ENCODE data around the gene ZNF121. TPM values are rescaled to one million over a fixed set of nuclear protein-coding genes. Genes with fewer than 3 reads are reported as not detected.

ZNF121 gene
- total RNA-seq, 2 experiments from 2014 or later: 50.5 to 74.4 TPM

- Histone ChIP-seq H3K9me3 (ENCODE audit: low read length) (peaks cover 76% of the 10 kb centered on the region), H3K9me2 (ENCODE audit: insufficient read depth, low read length) (no peaks in the 10 kb centered on the region), H3K4me2 (ENCODE audit: low read length) (no peak overlapping the region), H3K4me3 (ENCODE audit: low read depth, low read length, poor library complexity, severe bottlenecking) (no peak overlapping the region), H3K27ac (ENCODE audit: low read depth, low read length, poor library complexity, severe bottlenecking) (no peak overlapping the region), H4K20me1 (ENCODE audit: insufficient read depth, low read length) (no peaks in the 10 kb centered on the region), H3K36me3 (ENCODE audit: insufficient read depth, low read length) (peaks cover 100% of the 10 kb centered on the region), H3K79me2 (ENCODE audit: insufficient read depth, low read depth, low read length) (peaks cover 50% of the 10 kb centered on the region), H3K4me1 (ENCODE audit: insufficient read depth, low read length, poor library complexity, severe bottlenecking) (no peaks in the 10 kb centered on the region), H2AFZ (ENCODE audit: low read length) (no peak overlapping the region)
- ChIA-PET POLR2A (no interaction called here), CTCF (ENCODE audit: unreplicated experiment) (no interaction called here)
- intact Hi-C loops (cut with micrococcal nuclease; ENCODE audit: unreplicated experiment): no loop called here
- no TSS peak for BruUV-seq (replicated peaks)
- peak; percentile 11 for DNase-seq (ENCODE audit: low spot score)
- TF ChIP-seq EZH2phosphoT487 (IDR thresholded peaks at IDR 0.05; ENCODE audit: borderline replicate concordance, low read depth, low read length): no peak
- TF ChIP-seq, protein P1, sequence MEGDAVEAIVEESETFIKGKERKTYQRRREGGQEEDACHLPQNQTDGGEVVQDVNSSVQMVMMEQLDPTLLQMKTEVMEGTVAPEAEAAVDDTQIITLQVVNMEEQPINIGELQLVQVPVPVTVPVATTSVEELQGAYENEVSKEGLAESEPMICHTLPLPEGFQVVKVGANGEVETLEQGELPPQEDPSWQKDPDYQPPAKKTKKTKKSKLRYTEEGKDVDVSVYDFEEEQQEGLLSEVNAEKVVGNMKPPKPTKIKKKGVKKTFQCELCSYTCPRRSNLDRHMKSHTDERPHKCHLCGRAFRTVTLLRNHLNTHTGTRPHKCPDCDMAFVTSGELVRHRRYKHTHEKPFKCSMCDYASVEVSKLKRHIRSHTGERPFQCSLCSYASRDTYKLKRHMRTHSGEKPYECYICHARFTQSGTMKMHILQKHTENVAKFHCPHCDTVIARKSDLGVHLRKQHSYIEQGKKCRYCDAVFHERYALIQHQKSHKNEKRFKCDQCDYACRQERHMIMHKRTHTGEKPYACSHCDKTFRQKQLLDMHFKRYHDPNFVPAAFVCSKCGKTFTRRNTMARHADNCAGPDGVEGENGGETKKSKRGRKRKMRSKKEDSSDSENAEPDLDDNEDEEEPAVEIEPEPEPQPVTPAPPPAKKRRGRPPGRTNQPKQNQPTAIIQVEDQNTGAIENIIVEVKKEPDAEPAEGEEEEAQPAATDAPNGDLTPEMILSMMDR (conservative IDR thresholded peaks at IDR 0.05; ENCODE audit: low read length): peak; percentile 61
These were observed 17.6 kb downstream of the ZNF121 start for GRCh38 chr19:9566729-9567128.

- peaks cover 76% of the 10 kb centered on the region for H3K9me3 ChIP-seq (ENCODE audit: low read length)
- peaks cover 44% of the 10 kb centered on the region for H3K79me2 ChIP-seq (ENCODE audit: insufficient read depth, low read depth, low read length)
- no peaks in the 10 kb centered on the region for H3K4me1 ChIP-seq (ENCODE audit: insufficient read depth, low read length, poor library complexity, severe bottlenecking)
- TSS peak; percentile 33 for BruUV-seq (replicated peaks)
- ChIA-PET POLR2A (no interaction called here), CTCF (ENCODE audit: unreplicated experiment) (no interaction called here)
- H3K36me3 ChIP-seq (ENCODE audit: insufficient read depth, low read length): peaks cover 100% of the 10 kb centered on the region
- no peak overlapping the region for H2AFZ ChIP-seq (ENCODE audit: low read length)
- no peaks in the 10 kb centered on the region for H3K9me2 ChIP-seq (ENCODE audit: insufficient read depth, low read length)
- no peak overlapping the region for H3K27ac ChIP-seq (ENCODE audit: low read depth, low read length, poor library complexity, severe bottlenecking)
- no peak overlapping the region for H3K4me2 ChIP-seq (ENCODE audit: low read length)
- no peak overlapping the region for H3K4me3 ChIP-seq (ENCODE audit: low read depth, low read length, poor library complexity, severe bottlenecking)
- H4K20me1 ChIP-seq (ENCODE audit: insufficient read depth, low read length): no peaks in the 10 kb centered on the region
- no peak for TF ChIP-seq EZH2phosphoT487 (IDR thresholded peaks at IDR 0.05; ENCODE audit: borderline replicate concordance, low read depth, low read length)
- TF ChIP-seq, protein P1 (conservative IDR thresholded peaks at IDR 0.05; ENCODE audit: low read length): no peak
- no peak for DNase-seq (ENCODE audit: low spot score)
- intact Hi-C loops (cut with micrococcal nuclease; ENCODE audit: unreplicated experiment): no loop called here
These were observed 18.2 kb downstream of the ZNF121 start for GRCh38 chr19:9565900-9566705.
